HUES6 (cell line): Measurements from ENCODE around the gene DQX1.
A peak's percentile ranks its signal among the peaks of the same experiment; 100 is the strongest.
"Not testable (repeated sequence)": the region's sequence is repeated elsewhere in the genome, so short reads cannot be mapped to it uniquely, and the experiment has no call there.

ENCODE experiments used
- H3K27ac ChIP-seq: 2 replicates; pipeline ENCODE4 v1.7.0; 2013; ENCODE audit warnings: low read depth, mild to moderate bottlenecking, low read length, inconsistent platforms
- H3K27me3 ChIP-seq: 2 replicates; pipeline ENCODE4 v1.6.1; 2013; ENCODE audit warnings: low read length; ENCODE audit not compliant: control insufficient read depth, insufficient read depth
- H3K36me3 ChIP-seq: 2 replicates; pipeline ENCODE4 v1.6.1; 2013; ENCODE audit warnings: low read length; ENCODE audit not compliant: control insufficient read depth, insufficient read depth
- H3K4me1 ChIP-seq: 2 replicates; pipeline ENCODE4 v1.6.1; 2013; ENCODE audit warnings: low read length; ENCODE audit not compliant: control insufficient read depth, insufficient read depth
- H3K4me3 ChIP-seq: 2 replicates; pipeline ENCODE4 v1.5.1; 2013; ENCODE audit warnings: low read depth, low read length
- H3K9ac ChIP-seq: one replicate; pipeline ENCODE4 v1.6.1; 2013; ENCODE audit warnings: mild to moderate bottlenecking, low read length
- H3K9me3 ChIP-seq: 2 replicates; pipeline ENCODE4 v1.6.1; 2013; ENCODE audit warnings: low read depth, low read length; ENCODE audit not compliant: control insufficient read depth, insufficient read depth

DQX1 gene

GRCh38 chr2:74486141-74486540 lies 39.9 kb downstream of the DQX1 start:
- H3K9me3 ChIP-seq: no peaks in the 10 kb centered on the region
- no peak overlapping the region for H3K27ac ChIP-seq
- peaks cover 5% of the 10 kb centered on the region; the same call in 1 of the 2 replicates for H3K4me1 ChIP-seq
- no peak overlapping the region for H3K9ac ChIP-seq
- H3K36me3 ChIP-seq: peaks cover 25% of the 10 kb centered on the region
- H3K27me3 ChIP-seq: no peaks in the 10 kb centered on the region
- H3K4me3 ChIP-seq: no peak overlapping the region

GRCh38 chr2:74483675-74484164 lies 42.3 kb downstream of the DQX1 start:
- not testable (repeated sequence) for H3K27ac ChIP-seq, H3K4me1 ChIP-seq, H3K9me3 ChIP-seq, H3K27me3 ChIP-seq
- Histone ChIP-seq H3K4me3 (peak overlapping the region; percentile 96), H3K36me3 (peaks cover 28% of the 10 kb centered on the region), H3K9ac (peak overlapping the region; percentile 85)

DNA sequence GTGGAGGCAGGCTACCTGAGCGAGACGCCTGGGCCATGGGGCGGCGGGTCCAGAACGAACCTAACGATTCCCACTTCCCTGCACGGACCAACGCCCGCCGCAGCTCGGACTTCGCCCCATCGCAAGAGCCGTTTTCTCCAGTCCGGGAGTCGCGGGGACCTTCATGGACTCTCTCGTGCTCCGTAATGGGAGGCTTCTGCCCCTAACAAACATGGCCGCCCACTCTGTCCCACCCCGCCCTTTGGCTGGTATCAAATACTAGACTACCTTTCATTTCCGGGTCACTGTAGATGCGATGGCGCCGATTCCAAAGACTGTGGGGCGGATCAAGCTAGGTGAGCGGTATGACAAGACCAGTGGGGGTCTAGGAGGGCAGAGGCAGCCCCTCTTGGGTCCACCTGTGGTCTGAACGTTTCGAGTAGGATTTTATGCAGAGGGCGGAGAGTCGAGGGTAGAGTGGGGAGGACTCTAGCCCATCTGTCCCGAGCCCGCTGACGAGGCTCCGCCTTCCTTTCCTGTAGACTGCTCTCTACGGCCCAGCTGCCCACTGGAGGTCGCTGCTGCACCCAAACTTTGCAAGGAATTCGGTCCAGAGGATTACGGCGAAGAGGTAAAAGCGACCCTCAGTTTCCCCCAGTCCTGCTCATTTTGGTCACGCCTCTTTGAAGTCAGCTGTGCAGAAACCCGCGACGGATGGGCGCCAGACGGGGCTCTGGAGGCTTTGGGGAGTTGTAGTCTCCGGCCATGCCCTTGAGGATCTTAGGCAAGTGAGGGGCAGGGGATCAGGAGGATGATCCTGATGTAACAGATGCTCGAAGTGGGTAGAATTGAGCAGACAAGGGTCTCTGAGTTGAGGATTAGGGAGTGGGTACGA lies 43.0 kb downstream of the DQX1 start, which contains the start of the genes CCDC142 and TTC31:
Gene CCDC142, minus strand, starts transcription at position 198 of the 874 bp plus-strand sequence. Its CDS starts 161 bp downstream, at position 37.
Gene TTC31, plus strand, starts transcription at position 281 of the 874 bp plus-strand sequence. Its CDS starts 15 bp downstream, at position 296.
- Histone ChIP-seq H3K9ac (peak within 1 kb of the TSS; percentile 85), H3K36me3 (peaks cover 28% of the 10 kb centered on the region), H3K4me1 (peaks cover 5% of the 10 kb centered on the region; the same call in 1 of the 2 replicates)

DNA sequence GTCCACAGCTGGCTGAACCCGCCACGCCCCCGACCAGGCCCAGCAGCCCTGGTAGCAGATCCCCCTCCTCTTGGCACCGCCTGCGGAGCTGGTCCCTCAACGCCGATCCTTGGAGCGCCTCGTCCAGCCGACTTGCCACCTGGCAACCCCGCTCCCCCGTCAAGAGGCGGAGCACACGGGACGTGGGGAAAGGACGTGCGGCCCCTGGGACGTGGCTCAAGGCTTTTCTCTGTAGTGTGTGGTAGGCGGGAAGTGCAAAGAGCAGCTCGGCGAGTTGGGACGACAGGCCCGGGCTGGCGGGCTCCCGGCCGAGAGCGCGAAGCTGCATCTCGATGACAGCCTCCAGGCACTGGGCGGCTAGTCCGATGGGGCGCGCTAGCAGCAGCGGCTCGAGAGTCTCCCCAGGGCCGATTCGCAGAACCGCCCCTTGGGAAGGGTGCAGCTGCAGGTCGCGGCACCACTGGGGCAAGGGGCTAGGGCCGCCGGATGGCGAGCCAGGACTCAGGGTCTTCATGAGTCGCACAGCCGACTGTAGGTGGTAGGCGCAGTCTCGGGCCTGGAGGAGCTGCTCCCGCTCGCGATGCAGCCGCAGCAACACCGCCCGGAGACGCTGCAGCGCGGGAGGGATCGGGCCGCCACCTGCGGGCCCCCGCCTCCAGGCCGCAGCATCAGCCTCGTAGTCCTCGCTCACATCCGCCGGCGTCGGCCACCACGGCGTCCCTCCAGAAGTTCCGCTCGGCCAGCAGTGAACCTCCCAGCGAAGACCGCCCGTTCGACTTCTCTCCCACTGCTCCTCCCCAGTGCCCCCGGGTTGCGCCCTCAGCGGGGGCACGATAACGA lies 43.9 kb downstream of the DQX1 start:
- H3K36me3 ChIP-seq: peaks cover 33% of the 10 kb centered on the region
- H3K9ac ChIP-seq: peak overlapping the region; percentile 85
- peak overlapping the region; percentile 71; the same call in 1 of the 2 replicates for H3K27ac ChIP-seq
- no peaks in the 10 kb centered on the region for H3K9me3 ChIP-seq
- H3K27me3 ChIP-seq: no peaks in the 10 kb centered on the region
- peaks cover 5% of the 10 kb centered on the region; the same call in 1 of the 2 replicates for H3K4me1 ChIP-seq
- H3K4me3 ChIP-seq: peak overlapping the region; percentile 96

More for the DNA sequence above, 43.0 kb downstream of the DQX1 start, which contains the start of the genes CCDC142 and TTC31:
- H3K27ac ChIP-seq: peak within 1 kb of the TSS; percentile 71
- peak within 1 kb of the TSS; percentile 96 for H3K4me3 ChIP-seq
- no peaks in the 10 kb centered on the region for H3K9me3 ChIP-seq
- no peaks in the 10 kb centered on the region for H3K27me3 ChIP-seq

GRCh38 chr2:74481431-74481830 lies 44.6 kb downstream of the DQX1 start:
- peak overlapping the region; percentile 96 for H3K4me3 ChIP-seq
- peak overlapping the region; percentile 85 for H3K9ac ChIP-seq
- no peaks in the 10 kb centered on the region for H3K9me3 ChIP-seq
- H3K4me1 ChIP-seq: peaks cover 5% of the 10 kb centered on the region; the same call in 1 of the 2 replicates
- no peaks in the 10 kb centered on the region for H3K27me3 ChIP-seq
- H3K36me3 ChIP-seq: peaks cover 30% of the 10 kb centered on the region
- H3K27ac ChIP-seq: no peak overlapping the region

- Histone ChIP-seq H3K9me3 (no peaks in the 10 kb centered on the region), H3K27ac (no peak overlapping the region), H3K27me3 (no peaks in the 10 kb centered on the region), H3K4me1 (no peaks in the 10 kb centered on the region), H3K4me3 (no peak overlapping the region), H3K9ac (no peak overlapping the region), H3K36me3 (peaks cover 24% of the 10 kb centered on the region)
Observed at GRCh38 chr2:74474899-74475298, 51.1 kb downstream of the DQX1 start.

DNA sequence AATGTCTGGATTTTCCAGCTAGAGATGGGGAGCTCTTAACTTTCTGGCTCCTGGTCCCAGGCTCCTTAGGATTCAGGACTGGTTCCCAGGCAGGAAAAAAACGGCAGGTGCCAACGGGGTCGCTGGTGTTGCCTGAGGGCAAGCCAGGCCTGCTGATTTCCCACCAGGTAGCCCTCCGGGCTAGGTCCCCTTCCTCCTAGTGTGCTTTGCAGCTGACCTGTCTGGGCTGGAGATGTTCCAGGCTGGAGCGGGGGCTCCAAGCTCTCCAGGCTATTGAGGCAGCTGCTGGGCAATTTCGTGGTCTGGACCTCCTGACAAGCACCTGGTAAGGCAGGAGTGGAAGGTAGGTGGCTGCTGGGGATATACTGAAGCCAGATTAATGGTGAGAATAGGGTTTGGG lies 51.5 kb downstream of the DQX1 start:
- H3K4me1 ChIP-seq: no peaks in the 10 kb centered on the region
- H3K9ac ChIP-seq: no peak overlapping the region
- H3K9me3 ChIP-seq: no peaks in the 10 kb centered on the region
- no peak overlapping the region for H3K27ac ChIP-seq
- H3K36me3 ChIP-seq: peaks cover 21% of the 10 kb centered on the region
- H3K27me3 ChIP-seq: no peaks in the 10 kb centered on the region
- no peak overlapping the region for H3K4me3 ChIP-seq

DNA sequence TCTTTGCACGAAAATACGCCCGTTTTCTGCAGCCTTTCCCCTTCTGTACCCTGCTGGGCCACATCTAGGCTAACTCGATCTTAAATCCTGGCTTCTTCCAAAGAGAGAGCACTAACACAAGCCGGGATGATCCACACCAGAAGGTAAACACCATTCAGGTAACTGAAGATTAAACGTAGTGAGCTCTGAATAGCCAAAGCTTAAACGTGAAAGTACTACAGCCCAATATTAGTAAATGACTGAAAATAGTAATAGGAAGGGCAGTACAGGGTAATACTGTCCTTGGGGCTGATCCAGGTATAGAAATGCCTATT lies 53.1 kb downstream of the DQX1 start:
- Histone ChIP-seq H3K4me1 (no peaks in the 10 kb centered on the region), H3K9ac (peak overlapping the region; percentile 89), H3K36me3 (peaks cover 21% of the 10 kb centered on the region), H3K4me3 (peak overlapping the region; percentile 86), H3K9me3 (no peaks in the 10 kb centered on the region), H3K27me3 (no peaks in the 10 kb centered on the region), H3K27ac (peak overlapping the region; percentile 12)

DNA sequence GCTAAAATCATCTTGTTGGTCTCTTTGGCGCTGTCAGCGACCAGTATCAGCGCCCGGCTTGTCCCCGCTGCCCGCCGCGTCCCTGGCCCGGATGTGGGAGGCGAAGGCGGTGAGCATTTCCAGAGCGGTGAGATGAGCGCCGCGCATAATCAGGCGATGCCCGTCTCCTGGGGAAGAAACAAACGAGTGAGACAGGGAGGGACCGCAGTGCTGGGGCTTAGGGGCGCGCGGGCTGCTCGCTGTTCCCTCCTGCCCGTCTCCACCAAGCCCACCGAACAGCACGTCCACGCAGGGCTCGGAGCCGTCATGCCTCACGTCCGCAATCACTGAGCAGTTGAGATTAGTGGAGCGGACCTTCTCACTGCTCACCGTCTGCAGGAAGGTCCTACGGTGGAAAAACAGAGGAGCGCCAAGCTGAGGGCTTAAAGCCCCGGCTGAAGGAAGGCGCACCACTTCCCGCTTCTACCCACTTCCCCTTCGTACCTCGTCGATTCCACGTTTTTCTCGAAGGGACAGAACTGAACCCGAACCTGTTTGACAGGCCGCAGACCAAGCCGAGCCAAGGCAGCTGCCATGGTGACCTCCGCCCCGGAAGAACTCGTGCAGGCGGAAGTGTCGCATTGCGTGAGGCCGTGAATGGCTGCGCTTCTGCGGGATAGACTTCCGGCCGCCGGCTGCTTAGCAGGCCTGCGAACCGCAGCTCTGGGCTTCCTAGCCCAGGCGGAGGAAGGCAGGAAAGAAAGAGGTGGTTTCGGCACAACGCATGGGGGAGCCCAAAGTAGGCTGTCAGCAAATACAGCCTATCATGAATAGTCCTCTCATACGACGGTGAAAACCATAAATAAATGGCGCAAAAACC lies 53.7 kb downstream of the DQX1 start, which contains the start of gene MRPL53:
Gene MRPL53, minus strand, starts transcription at position 595 of the 859 bp plus-strand sequence. Its CDS starts 20 bp downstream, at position 575.
- no peaks in the 10 kb centered on the region for H3K4me1 ChIP-seq
- peak within 1 kb of the TSS; percentile 12 for H3K27ac ChIP-seq
- peak within 1 kb of the TSS; percentile 86 for H3K4me3 ChIP-seq
- H3K36me3 ChIP-seq: peaks cover 17% of the 10 kb centered on the region
- H3K27me3 ChIP-seq: no peaks in the 10 kb centered on the region
- no peaks in the 10 kb centered on the region for H3K9me3 ChIP-seq
- H3K9ac ChIP-seq: peak within 1 kb of the TSS; percentile 89
